ENCODE results near the gene WSCD2.

GRCh38 chr12:108144080-108144479, 15.0 kb downstream of the WSCD2 start:
- TF ChIP-seq CTCF (IDR thresholded peaks at IDR 0.05; ENCODE audit: low read length) (no peak), EZH2phosphoT487 (IDR thresholded peaks at IDR 0.05; ENCODE audit: low read length) (no peak), EZH2 (optimal IDR thresholded peaks at IDR 0.05; ENCODE audit: low read depth, low read length) (no peak)
